Stomach (tissue), 4 donors: ENCODE measurements around the gene ATP6V0E2.

Source experiments
- CTCF ChIP-seq, 7 experiments: fragments of 450-650 bp in 4 of 7; fragments of 200-600 bp in 3 of 7; sonication (generic) in 3 of 7; IDR thresholded peaks; one replicate each; pipeline ENCODE4 v1.5.1; 2016 to 2019; ENCODE audit warnings: antibody characterized with exemption in 7 of 7, control low read depth in 2 of 7, mild to moderate bottlenecking in 1 of 7
- POLR2A ChIP-seq, 4 donors: fragments of 450-650 bp; IDR thresholded peaks; one replicate each; pipeline ENCODE4 v1.6.1; 2016; ENCODE audit warnings: antibody characterized with exemption in 4 of 4, control low read depth in 2 of 4, mild to moderate bottlenecking in 1 of 4, moderate library complexity in 1 of 4

- no peak for TF ChIP-seq CTCF (IDR thresholded peaks at IDR 0.05)
- no peak for TF ChIP-seq POLR2A (IDR thresholded peaks at IDR 0.05)
These were observed 28.4 kb upstream of the ATP6V0E2 start for GRCh38 chr7:149845257-149845980.
